ENCODE data around the gene PLXDC1. TPM values are rescaled to one million over a fixed set of nuclear protein-coding genes. Genes with fewer than 3 reads are reported as not detected.
"Not testable (repeated sequence)": the region's sequence is repeated elsewhere in the genome, so short reads cannot be mapped to it uniquely, and the experiment has no call there.

PLXDC1 gene
- total RNA-seq, 1 donor, result 2.9 TPM

- no peak overlapping the region for H3K27ac ChIP-seq (ENCODE audit: low read depth, low read length)
- H3K4me2 ChIP-seq (ENCODE audit: insufficient read depth, low read length), result peak overlapping the region; percentile 47
- no peak overlapping the region for H2AFZ ChIP-seq (ENCODE audit: low read length)
- H4K20me1 ChIP-seq (ENCODE audit: insufficient read depth, low read length), result no peaks in the 10 kb centered on the region
- no peak for DNase-seq (ENCODE audit: insufficient read length, low spot score, missing footprints)
- no peaks in the 10 kb centered on the region for H3K79me2 ChIP-seq (ENCODE audit: insufficient read depth, low read length)
- peaks cover 26% of the 10 kb centered on the region for H3K4me1 ChIP-seq (ENCODE audit: insufficient read depth, low read length)
- no peak overlapping the region for H3K4me3 ChIP-seq (ENCODE audit: insufficient read depth, low read length)
- H3K27me3 ChIP-seq (ENCODE audit: insufficient read depth, low read length), result peaks cover 24% of the 10 kb centered on the region
- H3K36me3 ChIP-seq (ENCODE audit: insufficient read depth, low read length), result no peaks in the 10 kb centered on the region
- H3K9me3 ChIP-seq (ENCODE audit: low read depth, low read length), result no peaks in the 10 kb centered on the region
- TF ChIP-seq CTCF (IDR thresholded peaks at IDR 0.05; ENCODE audit: extremely low read depth, low read depth, low read length), result no peak
Observed at GRCh38 chr17:39062846-39063680, 88.4 kb downstream of the PLXDC1 start.

- Histone ChIP-seq H3K27ac (ENCODE audit: low read depth, low read length) (no peak overlapping the region), H3K27me3 (ENCODE audit: insufficient read depth, low read length) (peaks cover 13% of the 10 kb centered on the region), H3K4me1 (ENCODE audit: insufficient read depth, low read length) (peaks cover 15% of the 10 kb centered on the region), H3K9me3 (ENCODE audit: low read depth, low read length) (no peaks in the 10 kb centered on the region), H3K36me3 (ENCODE audit: insufficient read depth, low read length) (no peaks in the 10 kb centered on the region), H3K79me2 (ENCODE audit: insufficient read depth, low read length) (no peaks in the 10 kb centered on the region), H2AFZ (ENCODE audit: low read length) (no peak overlapping the region), H3K4me2 (ENCODE audit: insufficient read depth, low read length) (no peak overlapping the region), H3K4me3 (ENCODE audit: insufficient read depth, low read length) (no peak overlapping the region), H4K20me1 (ENCODE audit: insufficient read depth, low read length) (no peaks in the 10 kb centered on the region)
- no peak for TF ChIP-seq CTCF (IDR thresholded peaks at IDR 0.05; ENCODE audit: extremely low read depth, low read depth, low read length)
- no peak for DNase-seq (ENCODE audit: insufficient read length, low spot score, missing footprints)
Observed at GRCh38 chr17:39058524-39058923, 92.9 kb downstream of the PLXDC1 start.

GRCh38 chr17:39057701-39058206, 93.7 kb downstream of the PLXDC1 start:
- Histone ChIP-seq H3K4me1 (ENCODE audit: insufficient read depth, low read length) (peaks cover 7% of the 10 kb centered on the region), H3K9me3 (ENCODE audit: low read depth, low read length) (no peaks in the 10 kb centered on the region), H3K27me3 (ENCODE audit: insufficient read depth, low read length) (peaks cover 21% of the 10 kb centered on the region), H3K4me3 (ENCODE audit: insufficient read depth, low read length) (no peak overlapping the region), H3K36me3 (ENCODE audit: insufficient read depth, low read length) (no peaks in the 10 kb centered on the region), H4K20me1 (ENCODE audit: insufficient read depth, low read length) (no peaks in the 10 kb centered on the region), H3K79me2 (ENCODE audit: insufficient read depth, low read length) (no peaks in the 10 kb centered on the region), H3K4me2 (ENCODE audit: insufficient read depth, low read length) (no peak overlapping the region), H2AFZ (ENCODE audit: low read length) (no peak overlapping the region), H3K27ac (ENCODE audit: low read depth, low read length) (no peak overlapping the region)
- no peak for DNase-seq (ENCODE audit: insufficient read length, low spot score, missing footprints)
- TF ChIP-seq CTCF (IDR thresholded peaks at IDR 0.05; ENCODE audit: extremely low read depth, low read depth, low read length), result no peak

GRCh38 chr17:39054111-39054645, 97.3 kb downstream of the PLXDC1 start:
- no peak for DNase-seq (ENCODE audit: insufficient read length, low spot score, missing footprints)
- Histone ChIP-seq H3K27ac (ENCODE audit: low read depth, low read length) (no peak overlapping the region), H3K4me3 (ENCODE audit: insufficient read depth, low read length) (no peak overlapping the region), H3K4me2 (ENCODE audit: insufficient read depth, low read length) (no peak overlapping the region), H3K4me1 (ENCODE audit: insufficient read depth, low read length) (peaks cover 4% of the 10 kb centered on the region), H3K36me3 (ENCODE audit: insufficient read depth, low read length) (no peaks in the 10 kb centered on the region), H3K9me3 (ENCODE audit: low read depth, low read length) (no peaks in the 10 kb centered on the region), H3K79me2 (ENCODE audit: insufficient read depth, low read length) (no peaks in the 10 kb centered on the region), H2AFZ (ENCODE audit: low read length) (no peak overlapping the region), H4K20me1 (ENCODE audit: insufficient read depth, low read length) (no peaks in the 10 kb centered on the region), H3K27me3 (ENCODE audit: insufficient read depth, low read length) (peaks cover 19% of the 10 kb centered on the region)
- no peak for TF ChIP-seq CTCF (IDR thresholded peaks at IDR 0.05; ENCODE audit: extremely low read depth, low read depth, low read length)

GRCh38 chr17:39052423-39052822, 99.0 kb downstream of the PLXDC1 start:
- H3K4me1 ChIP-seq (ENCODE audit: insufficient read depth, low read length); H3K4me3 ChIP-seq (ENCODE audit: insufficient read depth, low read length); H3K79me2 ChIP-seq (ENCODE audit: insufficient read depth, low read length); H2AFZ ChIP-seq (ENCODE audit: low read length); H3K27ac ChIP-seq (ENCODE audit: low read depth, low read length); DNase-seq (ENCODE audit: insufficient read length, low spot score, missing footprints); H3K36me3 ChIP-seq (ENCODE audit: insufficient read depth, low read length); H4K20me1 ChIP-seq (ENCODE audit: insufficient read depth, low read length); H3K4me2 ChIP-seq (ENCODE audit: insufficient read depth, low read length); H3K9me3 ChIP-seq (ENCODE audit: low read depth, low read length): not testable (repeated sequence)
- H3K27me3 ChIP-seq (ENCODE audit: insufficient read depth, low read length), result peaks cover 19% of the 10 kb centered on the region

Data from osteoblast (primary cell).